ENCODE measurements around the gene TPRX2.

- TF ChIP-seq, protein P1, sequence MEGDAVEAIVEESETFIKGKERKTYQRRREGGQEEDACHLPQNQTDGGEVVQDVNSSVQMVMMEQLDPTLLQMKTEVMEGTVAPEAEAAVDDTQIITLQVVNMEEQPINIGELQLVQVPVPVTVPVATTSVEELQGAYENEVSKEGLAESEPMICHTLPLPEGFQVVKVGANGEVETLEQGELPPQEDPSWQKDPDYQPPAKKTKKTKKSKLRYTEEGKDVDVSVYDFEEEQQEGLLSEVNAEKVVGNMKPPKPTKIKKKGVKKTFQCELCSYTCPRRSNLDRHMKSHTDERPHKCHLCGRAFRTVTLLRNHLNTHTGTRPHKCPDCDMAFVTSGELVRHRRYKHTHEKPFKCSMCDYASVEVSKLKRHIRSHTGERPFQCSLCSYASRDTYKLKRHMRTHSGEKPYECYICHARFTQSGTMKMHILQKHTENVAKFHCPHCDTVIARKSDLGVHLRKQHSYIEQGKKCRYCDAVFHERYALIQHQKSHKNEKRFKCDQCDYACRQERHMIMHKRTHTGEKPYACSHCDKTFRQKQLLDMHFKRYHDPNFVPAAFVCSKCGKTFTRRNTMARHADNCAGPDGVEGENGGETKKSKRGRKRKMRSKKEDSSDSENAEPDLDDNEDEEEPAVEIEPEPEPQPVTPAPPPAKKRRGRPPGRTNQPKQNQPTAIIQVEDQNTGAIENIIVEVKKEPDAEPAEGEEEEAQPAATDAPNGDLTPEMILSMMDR (conservative IDR thresholded peaks at IDR 0.05): no peak
- TF ChIP-seq ZFX (IDR thresholded peaks at IDR 0.05): no peak
Observed at GRCh38 chr19:47882890-47883289, 23.9 kb downstream of the TPRX2 start.
